Gastroesophageal sphincter (tissue), 4 donors: ENCODE data around the gene KLHL33. TPM values are rescaled to one million over a fixed set of nuclear protein-coding genes. Genes with fewer than 3 reads are reported as not detected.

Experiments
- ATAC-seq: fragments of 150-250 bp; one replicate; pipeline ENCODE4 v1.9.1; 2016; ENCODE audit warnings: mild to moderate bottlenecking, moderate library complexity
- H3K27ac ChIP-seq, 4 donors: fragments of 200-600 bp; sonication (generic) in 3 of 4; 1 replicate in 3 of 4; 2 replicates in 1 of 4; pipeline ENCODE4 v1.5.1; 2016 to 2019
- H3K27me3 ChIP-seq: fragments of 200-600 bp; sonication (generic); one replicate; pipeline ENCODE4 v1.5.1; 2019
- H3K36me3 ChIP-seq, 2 donors: fragments of 200-600 bp; sonication (generic); one replicate each; pipeline ENCODE4 v1.5.1; 2019; ENCODE audit warnings: control low read depth in 1 of 2
- H3K4me1 ChIP-seq, 3 donors: fragments of 200-600 bp; sonication (generic); 1 replicate in 2 of 3; 2 replicates in 1 of 3; pipeline ENCODE4 v1.5.1; 2016 to 2019; ENCODE audit warnings: control low read depth in 2 of 3
- H3K4me3 ChIP-seq, 2 donors: fragments of 200-600 bp; sonication (generic); one replicate each; pipeline ENCODE4 v1.5.1; 2019; ENCODE audit warnings: mild to moderate bottlenecking in 1 of 2, moderate library complexity in 1 of 2
- H3K9me3 ChIP-seq, 3 donors: fragments of 200-600 bp; sonication (generic); one replicate each; pipeline ENCODE4 v1.5.1; 2017 to 2019; ENCODE audit warnings: control low read depth in 2 of 3
- EP300 ChIP-seq: sonication (generic); formaldehyde crosslinking; IDR thresholded peaks from one replicate; pipeline ENCODE4 v1.6.1; 2017; ENCODE audit warnings: antibody characterized with exemption, mild to moderate bottlenecking
- POLR2A ChIP-seq, 2 donors: fragments of 450-650 bp; IDR thresholded peaks; one replicate each; pipeline ENCODE4 v1.6.1; 2017; ENCODE audit warnings: antibody characterized with exemption in 2 of 2, mild to moderate bottlenecking in 2 of 2, moderate library complexity in 1 of 2
- POLR2AphosphoS5 ChIP-seq: sonication (generic); formaldehyde crosslinking; IDR thresholded peaks from one replicate; pipeline ENCODE4 v1.6.1; 2017; ENCODE audit warnings: antibody characterized with exemption
- WGBS, 2 donors: methylation state at CpG; one replicate each; pipeline ENCODE4 v1.1.5; 2018; ENCODE audit warnings: low coverage in 1 of 2; 5-methylcytosine and 5-hydroxymethylcytosine counted together
- total RNA-seq, 4 donors: library from RNA; depleted of rRNA; stranded (reverse); fragments of >200 nt; gene quantifications; one replicate each; pipeline ENCODE4 v1.1.0, GENCODE V29; 2016
- TF ChIP-seq, protein P1 (sequence below), 4 experiments: fragments of 200-600 bp in 2 of 4; fragments of 450-650 bp in 2 of 4; sonication (generic) in 1 of 4; IDR thresholded peaks; one replicate each; pipeline ENCODE4 v1.5.1; 2017 to 2019; ENCODE audit warnings: antibody characterized with exemption in 4 of 4, mild to moderate bottlenecking in 2 of 4, moderate library complexity in 2 of 4

Gene KLHL33
- total RNA-seq, 4 donors from 2014 or later, result 0.27 to 2.6 (median 1.1) TPM

DNA sequence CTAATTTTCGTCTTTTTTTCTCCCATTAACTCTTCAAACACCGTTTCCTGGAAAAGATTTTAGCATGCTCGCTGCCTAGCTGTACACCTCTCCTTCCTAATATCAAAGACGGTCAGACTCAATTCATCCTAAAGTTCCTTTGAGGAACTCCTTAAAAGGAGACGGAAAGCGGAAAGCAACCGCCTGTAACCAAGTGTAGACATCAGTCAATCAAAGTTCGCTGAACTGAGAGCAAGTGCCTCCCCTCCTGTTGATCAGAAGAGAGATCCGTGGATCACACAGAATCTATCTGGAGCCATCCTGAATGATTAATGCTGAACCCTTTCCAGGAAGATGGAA is 22.3 kb downstream of the KLHL33 start:
- peak overlapping the region; percentile 47 to 88 for H3K4me3 ChIP-seq
- no peak for ATAC-seq
- peak overlapping the region; percentile 70 to 98 (median 96) for H3K27ac ChIP-seq
- TF ChIP-seq, protein P1, sequence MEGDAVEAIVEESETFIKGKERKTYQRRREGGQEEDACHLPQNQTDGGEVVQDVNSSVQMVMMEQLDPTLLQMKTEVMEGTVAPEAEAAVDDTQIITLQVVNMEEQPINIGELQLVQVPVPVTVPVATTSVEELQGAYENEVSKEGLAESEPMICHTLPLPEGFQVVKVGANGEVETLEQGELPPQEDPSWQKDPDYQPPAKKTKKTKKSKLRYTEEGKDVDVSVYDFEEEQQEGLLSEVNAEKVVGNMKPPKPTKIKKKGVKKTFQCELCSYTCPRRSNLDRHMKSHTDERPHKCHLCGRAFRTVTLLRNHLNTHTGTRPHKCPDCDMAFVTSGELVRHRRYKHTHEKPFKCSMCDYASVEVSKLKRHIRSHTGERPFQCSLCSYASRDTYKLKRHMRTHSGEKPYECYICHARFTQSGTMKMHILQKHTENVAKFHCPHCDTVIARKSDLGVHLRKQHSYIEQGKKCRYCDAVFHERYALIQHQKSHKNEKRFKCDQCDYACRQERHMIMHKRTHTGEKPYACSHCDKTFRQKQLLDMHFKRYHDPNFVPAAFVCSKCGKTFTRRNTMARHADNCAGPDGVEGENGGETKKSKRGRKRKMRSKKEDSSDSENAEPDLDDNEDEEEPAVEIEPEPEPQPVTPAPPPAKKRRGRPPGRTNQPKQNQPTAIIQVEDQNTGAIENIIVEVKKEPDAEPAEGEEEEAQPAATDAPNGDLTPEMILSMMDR (IDR thresholded peaks at IDR 0.05), result no peak
- no peak for TF ChIP-seq POLR2AphosphoS5
- TF ChIP-seq EP300, result no peak
- no peak for TF ChIP-seq POLR2A (IDR thresholded peaks at IDR 0.05)
- peaks cover 0 to under 1% of the 10 kb centered on the region in 2 donors for H3K36me3 ChIP-seq
- H3K4me1 ChIP-seq, result peaks cover 4 to 34% (median 5%) of the 10 kb centered on the region in 3 donors
- no peaks in the 10 kb centered on the region for H3K9me3 ChIP-seq
- 0 to 5% methylated on average over 6 to 8 of the region's 9 CpGs for WGBS, 2 donors
- H3K27me3 ChIP-seq, result no peaks in the 10 kb centered on the region

DNA sequence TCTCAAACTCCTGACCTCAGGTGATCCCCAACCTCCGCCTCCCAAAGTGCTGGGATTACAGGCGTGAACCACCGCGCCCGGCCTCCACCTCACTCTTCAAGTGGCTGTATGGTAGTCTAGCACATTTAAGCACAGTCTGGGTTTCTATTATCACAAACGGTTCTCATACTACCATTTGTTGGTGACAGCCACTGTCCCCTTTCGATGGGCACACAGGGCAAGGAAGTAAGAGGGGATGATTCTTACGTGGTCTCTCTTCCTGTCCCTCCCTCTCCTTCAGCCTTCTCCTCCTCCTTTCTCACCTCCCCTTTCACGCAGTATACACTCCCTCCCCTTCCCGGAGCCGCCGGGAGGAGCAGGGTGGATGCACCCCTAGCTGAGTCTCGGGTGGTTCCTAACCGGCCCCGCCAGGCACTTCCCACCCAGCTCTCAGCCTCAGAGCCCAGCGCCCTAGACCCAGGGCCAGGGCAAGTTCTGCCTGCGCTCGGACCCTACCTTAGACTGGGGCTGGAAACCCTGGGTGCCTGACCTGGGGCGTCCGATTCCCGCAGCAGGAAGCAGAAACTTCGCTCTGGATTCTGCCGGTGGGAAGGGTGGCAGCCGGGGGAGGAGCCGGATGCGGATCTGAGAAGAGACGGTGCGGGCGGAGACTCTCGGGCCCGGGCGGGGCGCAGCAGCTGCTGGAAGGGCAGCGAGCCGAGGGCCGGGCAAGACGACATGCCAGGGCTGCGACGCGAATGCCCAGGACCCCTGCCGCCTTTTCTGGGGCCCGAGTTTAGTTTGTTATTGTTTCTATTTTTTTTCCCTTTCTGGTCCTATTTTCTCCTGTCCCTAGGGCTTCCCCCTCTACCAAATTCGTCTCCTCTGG is 22.9 kb downstream of the KLHL33 start, which contains the start of gene TEP1:
TSS of gene TEP1 (minus strand) at position 626 of the 868 bp plus-strand sequence. CDS start 5,062 bp downstream, outside the sequence.
- WGBS, 2 donors, result 0 to 2% methylated on average over 8 to 28 of the region's 43 CpGs
- ATAC-seq, result peak; percentile 96
- Histone ChIP-seq H3K4me3 (peak within 1 kb of the TSS; percentile 47 to 88), H3K27me3 (no peaks in the 10 kb centered on the region), H3K4me1 (peaks cover 4 to 34% (median 5%) of the 10 kb centered on the region in 3 donors), H3K36me3 (peaks cover 0 to 7% of the 10 kb centered on the region in 2 donors), H3K9me3 (no peaks in the 10 kb centered on the region), H3K27ac (peak within 1 kb of the TSS; percentile 70 to 98 (median 96))
- TF ChIP-seq POLR2A (IDR thresholded peaks at IDR 0.05) (peak; percentile 55 to 74), POLR2AphosphoS5 (peak; percentile 66), EP300 (no peak)
- TF ChIP-seq, protein P1 (IDR thresholded peaks at IDR 0.05), result peak in 3 of 4 experiments; percentile 4 to 11 (median 9)

GRCh38 chr14:20412411-20412810 is 23.6 kb downstream of the KLHL33 start:
- Histone ChIP-seq H3K9me3 (no peaks in the 10 kb centered on the region), H3K27ac (peak overlapping the region; percentile 70 to 98 (median 96)), H3K36me3 (peaks cover 0 to 14% of the 10 kb centered on the region in 2 donors), H3K4me1 (peaks cover 4 to 34% (median 5%) of the 10 kb centered on the region in 3 donors), H3K27me3 (no peaks in the 10 kb centered on the region), H3K4me3 (peak overlapping the region; percentile 47 to 88)
- ATAC-seq, result no peak
- TF ChIP-seq POLR2AphosphoS5 (no peak), POLR2A (IDR thresholded peaks at IDR 0.05) (no peak), EP300 (no peak)
- TF ChIP-seq, protein P1 (IDR thresholded peaks at IDR 0.05), result no peak
- WGBS, 2 donors, result 2 to 6% methylated on average over 2 to 5 of the region's 7 CpGs

DNA sequence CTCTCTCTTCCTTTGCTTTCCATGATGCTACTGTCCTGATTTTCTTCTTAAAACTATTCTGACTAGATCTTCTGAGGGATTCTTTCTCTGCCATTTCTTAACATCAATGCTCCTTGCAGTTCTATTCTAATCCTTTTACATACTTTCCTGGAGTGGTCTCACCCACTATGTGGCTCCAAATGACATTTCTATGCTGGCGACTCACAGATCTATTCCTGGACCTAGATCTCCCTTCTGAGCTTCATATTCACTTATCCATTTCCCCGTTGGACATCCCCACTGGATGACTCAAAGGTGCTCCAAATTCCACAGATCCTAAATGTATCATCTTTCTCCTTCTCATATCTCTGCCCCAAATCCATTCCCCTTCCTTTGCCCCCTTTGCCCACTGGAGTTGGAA is 26.7 kb downstream of the KLHL33 start:
- H3K4me1 ChIP-seq, result peaks cover 4 to 25% (median 5%) of the 10 kb centered on the region in 3 donors
- no peak overlapping the region for H3K4me3 ChIP-seq
- no peak for ATAC-seq
- H3K36me3 ChIP-seq, result peaks cover 0 to 45% of the 10 kb centered on the region in 2 donors
- no peaks in the 10 kb centered on the region for H3K27me3 ChIP-seq
- 65 to 90% methylated on average over 1 to 2 of the region's 2 CpGs for WGBS, 2 donors
- H3K27ac ChIP-seq, result no peak overlapping the region
- H3K9me3 ChIP-seq, result no peaks in the 10 kb centered on the region
- TF ChIP-seq POLR2AphosphoS5 (no peak), EP300 (no peak), POLR2A (IDR thresholded peaks at IDR 0.05) (no peak)

GRCh38 chr14:20403521-20403920 is 32.4 kb downstream of the KLHL33 start:
- no peak for TF ChIP-seq EP300
- no peak overlapping the region for H3K27ac ChIP-seq
- no peaks in the 10 kb centered on the region for H3K9me3 ChIP-seq
- no peaks in the 10 kb centered on the region for H3K27me3 ChIP-seq
- H3K36me3 ChIP-seq, result peaks cover 6 to 98% of the 10 kb centered on the region in 2 donors
- ATAC-seq, result no peak
- no peaks in the 10 kb centered on the region for H3K4me1 ChIP-seq
- no peak overlapping the region for H3K4me3 ChIP-seq
- WGBS, 2 donors, result 81% methylated on average over 7 of the region's 11 CpGs; no CpG with 5 or more reads in 1 of the 2 donors
